Kidney (tissue), 14 donors: ENCODE data around the gene SERPINA4. TPM values are rescaled to one million over a fixed set of nuclear protein-coding genes. Genes with fewer than 3 reads are reported as not detected.
A peak's percentile ranks its signal among the peaks of the same experiment; 100 is the strongest.

Experiments used
- DNase-seq, 5 donors: peaks; one replicate each; pipeline ENCODE4 v3.0.0-alpha.2; 2013 to 2020
- FAIRE-seq: peaks from 2 replicates; lab custom pipeline; 2012; peaks lifted over from hg19 to GRCh38; lab: Jason Lieb, UNC
- H3K27ac ChIP-seq, 2 donors: one replicate each; pipeline ENCODE4 v1.7.0; 2013; ENCODE audit warnings: low read depth in 2 of 2, low read length in 2 of 2, inconsistent platforms in 1 of 2
- H3K27me3 ChIP-seq: one replicate; pipeline ENCODE4 v1.7.1; 2013; ENCODE audit warnings: low read length, inconsistent platforms; ENCODE audit not compliant: control insufficient read depth, insufficient read depth
- H3K36me3 ChIP-seq, 3 donors: one replicate each; pipeline versions ENCODE4 v1.7.0 to v1.7.1; 2013; ENCODE audit warnings: low read length in 3 of 3, control low read depth in 1 of 3, inconsistent platforms in 1 of 3; ENCODE audit not compliant: insufficient read depth in 3 of 3, control insufficient read depth in 2 of 3
- H3K4me1 ChIP-seq, 3 donors: one replicate each; pipeline versions ENCODE4 v1.7.0 to v1.7.1; 2013; ENCODE audit warnings: low read length in 3 of 3, inconsistent platforms in 1 of 3, low read depth in 1 of 3; ENCODE audit not compliant: control insufficient read depth in 2 of 3, insufficient read depth in 2 of 3
- H3K4me3 ChIP-seq, 3 donors: one replicate each; pipeline versions ENCODE4 v1.7.0 to v1.8.1; 2013; ENCODE audit warnings: low read length in 3 of 3, control low read depth in 1 of 3, inconsistent platforms in 1 of 3
- H3K9ac ChIP-seq, 3 donors: one replicate each; pipeline versions ENCODE4 v1.7.0 to v1.7.1; 2013; ENCODE audit warnings: low read length in 3 of 3, control low read depth in 1 of 3, inconsistent platforms in 1 of 3
- H3K9me3 ChIP-seq, 3 donors: one replicate each; pipeline versions ENCODE4 v1.7.0 to v1.7.1; 2013; ENCODE audit warnings: low read length in 3 of 3, control low read depth in 1 of 3, inconsistent platforms in 1 of 3; ENCODE audit not compliant: control insufficient read depth in 2 of 3, insufficient read depth in 1 of 3
- CTCF ChIP-seq: IDR thresholded peaks from 3 replicates; pipeline ENCODE4 v1.5.1; 2012; ENCODE audit warnings: mild to moderate bottlenecking, moderate library complexity, borderline replicate concordance; ENCODE audit not compliant: insufficient read depth; ENCODE audit errors: extremely low read depth
- intact Hi-C: fragments of 100-400 bp; cut with DNase I; formaldehyde crosslinking; loops from one replicate; pipeline ENCODE4 v1.11.1; 2022
- polyA plus RNA-seq: library from polyadenylated mRNA; stranded (reverse); fragments of 350-450 nt; fragmentation: Illumina TruSeq; extraction: RNeasy Lipid Tissue Mini Kit (QIAGEN cat#74804); gene quantifications from one replicate; pipeline ENCODE4 v1.2.3, GENCODE V29; 2014; ENCODE audit warnings: low read depth, low replicate concordance; ENCODE audit not compliant: insufficient read depth
- total RNA-seq: library from RNA; stranded (reverse); fragmentation: NEBNext Ultra II Directional; extraction: Animal tissue kit (Norgen Biotek cat#: 25700); gene quantifications from one replicate; pipeline ENCODE4 v1.2.1, GENCODE V29; 2021
- donor health status: control.
- donor health status: control.
- donor health status: control.
- donor health status: control.
- donor health status: control.
- donor health status: DM: yes; HTN: yes; CAD: no.
- donor health status: Normal renal cell carcinoma (clear cell type).

Gene SERPINA4
- total and polyA plus RNA-seq, 2 donors from 2014 or later, result 6.1 to 28.3 TPM

- no peak overlapping the region for H3K9ac ChIP-seq
- no peaks in the 10 kb centered on the region for H3K27me3 ChIP-seq
- no peak for TF ChIP-seq CTCF
- peak in 1 of 5 donors; percentile 12 for DNase-seq
- H3K36me3 ChIP-seq, result no peaks in the 10 kb centered on the region
- no peak for FAIRE-seq
- H3K4me1 ChIP-seq, result no peaks in the 10 kb centered on the region
- no peak overlapping the region for H3K27ac ChIP-seq
- intact Hi-C loops, result no loop called here
- peaks cover 0 to 2% (median 0%) of the 10 kb centered on the region in 3 donors for H3K9me3 ChIP-seq
- no peak overlapping the region for H3K4me3 ChIP-seq
Observed at GRCh38 chr14:94559638-94560290, 1.5 kb upstream of the SERPINA4 start.

- Histone ChIP-seq H3K36me3 (no peaks in the 10 kb centered on the region), H3K4me3 (no peak overlapping the region), H3K27ac (no peak overlapping the region), H3K27me3 (no peaks in the 10 kb centered on the region), H3K9me3 (peaks cover 0 to 2% (median 0%) of the 10 kb centered on the region in 3 donors), H3K9ac (no peak overlapping the region), H3K4me1 (no peaks in the 10 kb centered on the region)
- TF ChIP-seq CTCF, result no peak
- intact Hi-C loops, result no loop called here
- FAIRE-seq, result no peak
- peak in 1 of 5 donors; percentile 6 for DNase-seq
Observed at GRCh38 chr14:94560291-94560665, 964 bp upstream of the SERPINA4 start.

GRCh38 chr14:94561656-94562010 lies 391 bp downstream of the SERPINA4 start:
- no peaks in the 10 kb centered on the region for H3K36me3 ChIP-seq
- no peaks in the 10 kb centered on the region for H3K4me1 ChIP-seq
- intact Hi-C loops, result no loop called here
- no peaks in the 10 kb centered on the region for H3K27me3 ChIP-seq
- no peak overlapping the region for H3K9ac ChIP-seq
- DNase-seq (peak in 1 of 5 donors; percentile 13), FAIRE-seq (no peak)
- peak overlapping the region in 1 of 2 donors; percentile 48 for H3K27ac ChIP-seq
- TF ChIP-seq CTCF, result no peak
- H3K9me3 ChIP-seq, result no peaks in the 10 kb centered on the region
- H3K4me3 ChIP-seq, result no peak overlapping the region

- DNase-seq (peak in 1 of 5 donors; percentile 8), FAIRE-seq (no peak)
- Histone ChIP-seq H3K4me1 (no peaks in the 10 kb centered on the region), H3K27ac (no peak overlapping the region), H3K9ac (no peak overlapping the region), H3K27me3 (no peaks in the 10 kb centered on the region), H3K36me3 (no peaks in the 10 kb centered on the region), H3K4me3 (no peak overlapping the region), H3K9me3 (no peaks in the 10 kb centered on the region)
- no peak for TF ChIP-seq CTCF
- intact Hi-C loops, result no loop called here
Observed at GRCh38 chr14:94562022-94562421, 780 bp downstream of the SERPINA4 start.
